Pancreas (tissue), 10 donors: ENCODE measurements around the gene ANKRD63. TPM values are rescaled to one million over a fixed set of nuclear protein-coding genes. Genes with fewer than 3 reads are reported as not detected.

Experiments used
- ATAC-seq, 4 donors: fragments of 200-7000 bp; cut with Tn5 transposase; one replicate each; pipeline versions ENCODE4 v1.8.0 to v1.9.1; 2020; ENCODE audit warnings: mild to moderate bottlenecking in 4 of 4, moderate library complexity in 4 of 4
- DNase-seq, 6 donors: peaks; one replicate each; pipeline ENCODE4 v3.0.0-alpha.2; 2020
- FAIRE-seq: peaks from 2 replicates; lab custom pipeline; 2012; peaks lifted over from hg19 to GRCh38; lab: Jason Lieb, UNC
- H3K27ac ChIP-seq, 4 donors: fragments of 200-600 bp; sonication (generic); 1 replicate in 3 of 4; 2 replicates in 1 of 4; pipeline versions ENCODE4 v1.5.0 to v1.8.0; 2020
- H3K27me3 ChIP-seq, 4 donors: fragments of 200-600 bp; one replicate each; pipeline ENCODE4 v1.8.0; 2021
- H3K36me3 ChIP-seq, 3 donors: fragments of 200-600 bp; sonication (generic) in 1 of 3; one replicate each; pipeline versions ENCODE4 v1.5.0 to v1.8.0; 2020 to 2021
- H3K4me1 ChIP-seq, 3 donors: fragments of 200-600 bp; one replicate each; pipeline ENCODE4 v1.8.0; 2021
- H3K4me3 ChIP-seq, 4 donors: fragments of 200-600 bp; sonication (generic) in 2 of 4; one replicate each; pipeline versions ENCODE4 v1.5.0 to v1.8.0; 2020 to 2021
- H3K9me3 ChIP-seq, 4 donors: fragments of 200-600 bp; one replicate each; pipeline ENCODE4 v1.8.0; 2021
- CTCF ChIP-seq, 4 donors: fragments of 200-600 bp; sonication (generic) in 3 of 4; IDR thresholded peaks; one replicate each; pipeline versions ENCODE4 v1.5.0 to v1.8.0; 2021; ENCODE audit warnings: antibody characterized with exemption in 4 of 4
- WGBS, 2 donors: extraction: QIAGEN DNeasy Blood & Tissue Kit; methylation state at CpG; one replicate each; pipeline ENCODE4 v1.1.7; 2013; 5-methylcytosine and 5-hydroxymethylcytosine counted together
- intact Hi-C, 3 donors: fragments of 100-400 bp; cut with DNase I; formaldehyde crosslinking; loops; one replicate each; pipeline versions ENCODE4 v1.11.1 to v1.14.2; 2022
- polyA plus RNA-seq, 2 donors: library from polyadenylated mRNA; stranded (reverse); fragments of 200-250 nt; gene quantifications; one replicate each; pipeline ENCODE4 v1.2.3, GENCODE V29; 2013
- total RNA-seq, 6 donors: library from RNA; stranded (reverse); fragmentation: NEBNext Ultra II Directional in 4 of 6; extraction: Animal tissue kit (Norgen Biotek cat#: 25700) in 4 of 6; gene quantifications; one replicate each; pipeline versions ENCODE4 v1.2.1 to v1.2.4, GENCODE V29; 2021 to 2023
- donor health status: healthy with polysubstance abuse.
- donor health status: DM: no; HTN: no; CAD: no; lungs with moderate emphysema.
- donor health status: DM: no; HTN: no; CAD: no.
- donor health status: control.
- donor health status: control.
- donor health status: Bipolar disorder and iron deficiency.
- donor health status: DM: yes; HTN: yes; CAD: no.
- donor health status: DM: no; HTN: no; CAD: no.
- donor health status: DM: no; HTN: no; CAD: no.
- donor health status: DM: yes; HTN: yes; CAD: no.

ANKRD63 gene
- total and polyA plus RNA-seq, 8 donors: not detected

GRCh38 chr15:40235201-40235885, 47.5 kb downstream of the ANKRD63 start:
- no peak for TF ChIP-seq CTCF (IDR thresholded peaks at IDR 0.05)
- no peaks in the 10 kb centered on the region for H3K36me3 ChIP-seq
- H3K4me1 ChIP-seq: no peaks in the 10 kb centered on the region
- FAIRE-seq (no peak), DNase-seq (no peak), ATAC-seq (no peak)
- intact Hi-C loops: no loop called here
- no peaks in the 10 kb centered on the region for H3K27me3 ChIP-seq
- no peaks in the 10 kb centered on the region for H3K9me3 ChIP-seq
- no peak overlapping the region for H3K4me3 ChIP-seq
- WGBS, 2 donors: 82 to 92% methylated on average over 4 of the region's 4 CpGs
- H3K27ac ChIP-seq: no peak overlapping the region

- Histone ChIP-seq H3K36me3 (no peaks in the 10 kb centered on the region), H3K27me3 (no peaks in the 10 kb centered on the region), H3K9me3 (no peaks in the 10 kb centered on the region), H3K4me3 (no peak overlapping the region), H3K4me1 (no peaks in the 10 kb centered on the region), H3K27ac (no peak overlapping the region)
- 81 to 89% methylated on average over 4 of the region's 4 CpGs for WGBS, 2 donors
- DNase-seq (no peak), ATAC-seq (peak in 1 of 4 donors; percentile 12), FAIRE-seq (no peak)
- intact Hi-C loops: loop anchor here in 1 of 3 donors (5.0 kb wide), 1 partner anchor 33 kb away; no protein-coding TSS in a partner anchor
- no peak for TF ChIP-seq CTCF (IDR thresholded peaks at IDR 0.05)
Observed at GRCh38 chr15:40234783-40235182, 48.1 kb downstream of the ANKRD63 start.

- ATAC-seq (no peak), FAIRE-seq (no peak), DNase-seq (no peak)
- no peak overlapping the region for H3K4me3 ChIP-seq
- 93 to 94% methylated on average over 11 of the region's 11 CpGs for WGBS, 2 donors
- no peaks in the 10 kb centered on the region for H3K36me3 ChIP-seq
- no peak overlapping the region for H3K27ac ChIP-seq
- H3K27me3 ChIP-seq: no peaks in the 10 kb centered on the region
- no peak for TF ChIP-seq CTCF (IDR thresholded peaks at IDR 0.05)
- H3K9me3 ChIP-seq: no peaks in the 10 kb centered on the region
- no peaks in the 10 kb centered on the region for H3K4me1 ChIP-seq
- intact Hi-C loops: loop anchor here in 1 of 3 donors (5.0 kb wide), 1 partner anchor 33 kb away; no protein-coding TSS in a partner anchor
Observed at GRCh38 chr15:40233727-40234577, 48.9 kb downstream of the ANKRD63 start.

- no peak for TF ChIP-seq CTCF (IDR thresholded peaks at IDR 0.05)
- FAIRE-seq (no peak), ATAC-seq (no peak), DNase-seq (peak in 1 of 6 donors; percentile 15)
- no peaks in the 10 kb centered on the region for H3K9me3 ChIP-seq
- H3K4me1 ChIP-seq: no peaks in the 10 kb centered on the region
- no peaks in the 10 kb centered on the region for H3K36me3 ChIP-seq
- intact Hi-C loops: loop anchor here in 1 of 3 donors (5.0 kb wide), 1 partner anchor 35 kb away; no protein-coding TSS in a partner anchor
- H3K4me3 ChIP-seq: no peak overlapping the region
- WGBS, 2 donors: 66 to 81% methylated on average over 7 of the region's 7 CpGs
- H3K27me3 ChIP-seq: no peaks in the 10 kb centered on the region
- H3K27ac ChIP-seq: no peak overlapping the region
Observed at GRCh38 chr15:40232625-40233070, 50.2 kb downstream of the ANKRD63 start.

Other genes starting within 250 kb of the ANKRD63 start
- gene SRP14, start 243.9 kb downstream of the ANKRD63 start, total RNA-seq: 10 to 100 TPM; 42.7 to 78.6 (median 53.1) TPM
- 100 to 1,000 TPM; 155 to 198 TPM for gene SRP14, start 243.9 kb downstream of the ANKRD63 start, polyA plus RNA-seq
- gene BMF, start 174.2 kb downstream of the ANKRD63 start, total RNA-seq: 10 to 100 TPM in 3 of 6 donors, 1 to 10 TPM in 3; 4.1 to 25.9 (median 8.5) TPM
- 1 to 10 TPM; 4.3 to 4.8 TPM for gene BMF, start 174.2 kb downstream of the ANKRD63 start, polyA plus RNA-seq
- gene BUB1B, start 122.0 kb downstream of the ANKRD63 start, total RNA-seq: 1 to 10 TPM in 3 of 6 donors, under 1 TPM in 1, not detected in 2; 0.92 to 1.9 (median 1.5) TPM
- under 1 TPM; 0.09 to 0.30 TPM for gene BUB1B, start 122.0 kb downstream of the ANKRD63 start, polyA plus RNA-seq
- 1 to 10 TPM; 3.2 to 5.7 (median 4.6) TPM for gene PAK6, start 44.0 kb downstream of the ANKRD63 start, total RNA-seq
- gene PAK6, start 44.0 kb downstream of the ANKRD63 start, polyA plus RNA-seq: 1 to 10 TPM; 4.3 to 6.4 TPM
- 10 to 100 TPM in 2 of 6 donors, 1 to 10 TPM in 3, under 1 TPM in 1; 0.94 to 23.5 (median 4.1) TPM for gene PLCB2, start 24.9 kb upstream of the ANKRD63 start, total RNA-seq
- gene PLCB2, start 24.9 kb upstream of the ANKRD63 start, polyA plus RNA-seq: 1 to 10 TPM; 5.3 to 9.7 TPM
- gene INAFM2, start 40.6 kb upstream of the ANKRD63 start, total RNA-seq: 10 to 100 TPM in 5 of 6 donors, 1 to 10 TPM in 1; 8.1 to 16.4 (median 11.3) TPM
- gene INAFM2, start 40.6 kb upstream of the ANKRD63 start, polyA plus RNA-seq: 10 to 100 TPM in 1 of 2 donors, 1 to 10 TPM in 1; 6.5 to 11.7 TPM
- 10 to 100 TPM; 18.3 to 63.6 (median 29.9) TPM for gene CCDC9B, start 57.9 kb upstream of the ANKRD63 start, total RNA-seq
- 10 to 100 TPM; 32.0 to 72.3 TPM for gene CCDC9B, start 57.9 kb upstream of the ANKRD63 start, polyA plus RNA-seq
- 1 to 10 TPM in 1 of 6 donors, under 1 TPM in 2, not detected in 3; 0.56 to 1.8 (median 0.78) TPM for gene PHGR1, start 68.0 kb upstream of the ANKRD63 start, total RNA-seq
- 10 to 100 TPM; 12.4 to 41.5 TPM for gene PHGR1, start 68.0 kb upstream of the ANKRD63 start, polyA plus RNA-seq
- gene DISP2, start 75.2 kb upstream of the ANKRD63 start, total RNA-seq: 1 to 10 TPM in 2 of 6 donors, under 1 TPM in 4; 0.14 to 2.0 (median 0.70) TPM
- 1 to 10 TPM; 4.1 TPM for gene DISP2, start 75.2 kb upstream of the ANKRD63 start, polyA plus RNA-seq
- gene KNSTRN, start 99.7 kb upstream of the ANKRD63 start, total RNA-seq: 1 to 10 TPM; 2.2 to 8.4 (median 3.3) TPM
- gene KNSTRN, start 99.7 kb upstream of the ANKRD63 start, polyA plus RNA-seq: 1 to 10 TPM; 3.1 to 5.3 TPM
- 10 to 100 TPM; 23.8 to 41.3 (median 30.1) TPM for gene IVD, start 122.7 kb upstream of the ANKRD63 start, total RNA-seq
- gene IVD, start 122.7 kb upstream of the ANKRD63 start, polyA plus RNA-seq: 10 to 100 TPM; 26.0 to 38.5 TPM
- 10 to 100 TPM in 4 of 6 donors, 1 to 10 TPM in 2; 8.0 to 16.3 (median 10.7) TPM for gene BAHD1, start 157.9 kb upstream of the ANKRD63 start, total RNA-seq
- 10 to 100 TPM in 1 of 2 donors, 1 to 10 TPM in 1; 9.7 to 13.1 TPM for gene BAHD1, start 157.9 kb upstream of the ANKRD63 start, polyA plus RNA-seq
- 1 to 10 TPM; 3.1 to 8.9 (median 4.1) TPM for gene CHST14, start 187.9 kb upstream of the ANKRD63 start, total RNA-seq
- 1 to 10 TPM; 4.0 to 6.1 TPM for gene CHST14, start 187.9 kb upstream of the ANKRD63 start, polyA plus RNA-seq